IPS DF 6.9 (cell line): ENCODE data around the gene DAW1.
"Not testable (repeated sequence)": the region's sequence is repeated elsewhere in the genome, so short reads cannot be mapped to it uniquely, and the experiment has no call there.

ENCODE experiments used
- DNase-seq: peaks from one replicate; pipeline ENCODE4 v3.0.0-alpha.2; 2013; ENCODE audit warnings: low read depth, low spot score
- H3K27ac ChIP-seq: one replicate; pipeline ENCODE4 v1.5.1; 2013; ENCODE audit warnings: low read length, control low read depth
- H3K27me3 ChIP-seq: 2 replicates; pipeline ENCODE4 v1.6.1; 2013; ENCODE audit warnings: mild to moderate bottlenecking, low read length; ENCODE audit not compliant: control insufficient read depth, insufficient read depth
- H3K36me3 ChIP-seq: 2 replicates; pipeline ENCODE4 v1.6.1; 2013; ENCODE audit warnings: low read length; ENCODE audit not compliant: control insufficient read depth, insufficient read depth
- H3K4me1 ChIP-seq: 2 replicates; pipeline ENCODE4 v1.6.1; 2013; ENCODE audit warnings: low read length; ENCODE audit not compliant: control insufficient read depth, insufficient read depth
- H3K4me3 ChIP-seq: 2 replicates; pipeline ENCODE4 v1.5.1; 2013; ENCODE audit warnings: mild to moderate bottlenecking, low read length
- H3K9me3 ChIP-seq: 2 replicates; pipeline ENCODE4 v1.6.1; 2013; ENCODE audit warnings: low read length, inconsistent platforms; ENCODE audit not compliant: control insufficient read depth, insufficient read depth
- WGBS: extraction: QIAGEN DNeasy Blood & Tissue Kit; methylation state at CpG from one replicate; pipeline ENCODE4 v1.1.7; 2013; ENCODE audit warnings: mixed read lengths, missing lambda C conversion rate; ENCODE audit not compliant: insufficient read length, insufficient coverage; 5-methylcytosine and 5-hydroxymethylcytosine counted together

Gene DAW1

GRCh38 chr2:227834916-227835650 is 36.3 kb upstream of the DAW1 start:
- DNase-seq = no peak
- no peaks in the 10 kb centered on the region for H3K36me3 ChIP-seq
- WGBS = no CpG with 5 or more reads among the region's 5 CpGs

GRCh38 chr2:227839339-227840129 is 31.9 kb upstream of the DAW1 start:
- H3K9me3 ChIP-seq, H3K27me3 ChIP-seq, DNase-seq, H3K4me3 ChIP-seq, H3K27ac ChIP-seq, H3K4me1 ChIP-seq, H3K36me3 ChIP-seq: not testable (repeated sequence)
- no CpG with 5 or more reads among the region's 7 CpGs for WGBS

More at GRCh38 chr2:227834916-227835650, 36.3 kb upstream of the DAW1 start:
- Histone ChIP-seq H3K27me3 (no peaks in the 10 kb centered on the region), H3K4me1 (no peaks in the 10 kb centered on the region), H3K9me3 (no peaks in the 10 kb centered on the region), H3K27ac (no peak overlapping the region), H3K4me3 (no peak overlapping the region)

- H3K27ac ChIP-seq = no peak overlapping the region
- WGBS = no CpG with 5 or more reads among the region's 1 CpG
- H3K36me3 ChIP-seq = no peaks in the 10 kb centered on the region
- no peaks in the 10 kb centered on the region for H3K4me1 ChIP-seq
- no peaks in the 10 kb centered on the region for H3K9me3 ChIP-seq
- no peak for DNase-seq
- H3K27me3 ChIP-seq = no peaks in the 10 kb centered on the region
- H3K4me3 ChIP-seq = no peak overlapping the region
Measured at GRCh38 chr2:227846831-227847230, 24.6 kb upstream of the DAW1 start.

GRCh38 chr2:227848146-227848545 is 23.3 kb upstream of the DAW1 start:
- no peak overlapping the region for H3K27ac ChIP-seq

GRCh38 chr2:227848586-227848985 is 22.8 kb upstream of the DAW1 start:
- Histone ChIP-seq H3K9me3 (no peaks in the 10 kb centered on the region), H3K27ac (no peak overlapping the region), H3K27me3 (no peaks in the 10 kb centered on the region), H3K4me1 (no peaks in the 10 kb centered on the region), H3K36me3 (no peaks in the 10 kb centered on the region), H3K4me3 (no peak overlapping the region)
- DNase-seq = no peak
- no CpG with 5 or more reads among the region's 4 CpGs for WGBS

More at GRCh38 chr2:227848146-227848545, 23.3 kb upstream of the DAW1 start:
- no peaks in the 10 kb centered on the region for H3K9me3 ChIP-seq
- no peaks in the 10 kb centered on the region for H3K36me3 ChIP-seq
- DNase-seq = no peak
- no peak overlapping the region for H3K4me3 ChIP-seq
- WGBS = no CpG with 5 or more reads among the region's 3 CpGs
- H3K27me3 ChIP-seq = no peaks in the 10 kb centered on the region
- H3K4me1 ChIP-seq = no peaks in the 10 kb centered on the region

- WGBS = no CpG with 5 or more reads among the region's 1 CpG
- no peak for DNase-seq
- no peaks in the 10 kb centered on the region for H3K9me3 ChIP-seq
- H3K27ac ChIP-seq = no peak overlapping the region
- no peaks in the 10 kb centered on the region for H3K27me3 ChIP-seq
- no peaks in the 10 kb centered on the region for H3K36me3 ChIP-seq
- no peak overlapping the region for H3K4me3 ChIP-seq
- no peaks in the 10 kb centered on the region for H3K4me1 ChIP-seq
Measured at GRCh38 chr2:227849906-227850305, 21.5 kb upstream of the DAW1 start.

GRCh38 chr2:227853204-227853629 is 18.2 kb upstream of the DAW1 start:
- H3K27ac ChIP-seq = no peak overlapping the region
- H3K4me3 ChIP-seq = no peak overlapping the region
- no peaks in the 10 kb centered on the region for H3K27me3 ChIP-seq
- no peak for DNase-seq
- H3K9me3 ChIP-seq = no peaks in the 10 kb centered on the region
- no peaks in the 10 kb centered on the region for H3K4me1 ChIP-seq
- H3K36me3 ChIP-seq = no peaks in the 10 kb centered on the region
- WGBS = no CpG with 5 or more reads among the region's 4 CpGs

- Histone ChIP-seq H3K36me3 (no peaks in the 10 kb centered on the region), H3K9me3 (no peaks in the 10 kb centered on the region), H3K27ac (no peak overlapping the region), H3K4me1 (no peaks in the 10 kb centered on the region), H3K27me3 (no peaks in the 10 kb centered on the region), H3K4me3 (no peak overlapping the region)
- WGBS = no CpG with 5 or more reads among the region's 6 CpGs
- DNase-seq = no peak
Measured at GRCh38 chr2:227853765-227854271, 17.6 kb upstream of the DAW1 start.

- Histone ChIP-seq H3K9me3 (no peaks in the 10 kb centered on the region), H3K4me1 (no peaks in the 10 kb centered on the region), H3K27me3 (no peaks in the 10 kb centered on the region), H3K36me3 (no peaks in the 10 kb centered on the region), H3K4me3 (no peak overlapping the region), H3K27ac (no peak overlapping the region)
- no peak for DNase-seq
- WGBS = no CpG with 5 or more reads among the region's 3 CpGs
Measured at GRCh38 chr2:227855440-227855839, 16.0 kb upstream of the DAW1 start.

GRCh38 chr2:227856697-227857096 is 14.7 kb upstream of the DAW1 start:
- WGBS = no CpG with 5 or more reads among the region's 2 CpGs
- no peak for DNase-seq

More at GRCh38 chr2:227856697-227857096, 14.7 kb upstream of the DAW1 start:
- Histone ChIP-seq H3K27ac (no peak overlapping the region), H3K36me3 (no peaks in the 10 kb centered on the region), H3K4me1 (no peaks in the 10 kb centered on the region), H3K27me3 (no peaks in the 10 kb centered on the region), H3K9me3 (no peaks in the 10 kb centered on the region), H3K4me3 (no peak overlapping the region)
